Trophoblast cell (in vitro differentiated cells and primary cell): ENCODE results near the gene FRMPD4.

Experiments
- DNase-seq, 2 donors: peaks; one replicate each; pipeline ENCODE4 v3.0.0-alpha.2; 2016
- H2AFZ ChIP-seq: 2 replicates; pipeline ENCODE4 v1.6.1; 2013; ENCODE audit warnings: low read length, moderate library complexity, mild to moderate bottlenecking; ENCODE audit not compliant: insufficient read depth, poor library complexity
- H2AK5ac ChIP-seq: 2 replicates; pipeline ENCODE4 v1.6.1; 2013; ENCODE audit warnings: mild to moderate bottlenecking, low read length
- H2BK120ac ChIP-seq: 2 replicates; pipeline ENCODE4 v1.6.1; 2013; ENCODE audit warnings: low read length, mild to moderate bottlenecking, moderate library complexity; ENCODE audit not compliant: insufficient read depth, poor library complexity
- H2BK12ac ChIP-seq: 2 replicates; pipeline ENCODE4 v1.6.1; 2013; ENCODE audit warnings: mild to moderate bottlenecking, low read length, moderate library complexity
- H2BK5ac ChIP-seq: 2 replicates; pipeline ENCODE4 v1.6.1; 2013; ENCODE audit warnings: low read length, low read depth, moderate library complexity, mild to moderate bottlenecking; ENCODE audit not compliant: poor library complexity
- H3K14ac ChIP-seq: 2 replicates; pipeline ENCODE4 v1.6.1; 2013; ENCODE audit warnings: mild to moderate bottlenecking, low read length
- H3K18ac ChIP-seq: 2 replicates; pipeline ENCODE4 v1.6.1; 2013; ENCODE audit warnings: mild to moderate bottlenecking, low read length
- H3K23ac ChIP-seq: 2 replicates; pipeline ENCODE4 v1.6.1; 2013; ENCODE audit warnings: low read length
- H3K27ac ChIP-seq: 2 replicates; pipeline ENCODE4 v1.5.1; 2013; ENCODE audit warnings: low read depth, mild to moderate bottlenecking, inconsistent platforms, low read length, moderate library complexity
- H3K27me3 ChIP-seq: 2 replicates; pipeline ENCODE4 v1.6.1; 2013; ENCODE audit warnings: inconsistent platforms, mild to moderate bottlenecking, low read length, moderate library complexity; ENCODE audit not compliant: insufficient read depth
- H3K36me3 ChIP-seq, 2 experiments: 1 replicate in 1 of 2; 2 replicates in 1 of 2; pipeline ENCODE4 v1.6.1; 2013; ENCODE audit warnings: low read length in 2 of 2, mild to moderate bottlenecking in 2 of 2, moderate library complexity in 1 of 2; ENCODE audit not compliant: insufficient read depth in 2 of 2, control insufficient read depth in 1 of 2
- H3K4ac ChIP-seq: 2 replicates; pipeline ENCODE4 v1.6.1; 2013; ENCODE audit warnings: low read depth, mild to moderate bottlenecking, low read length, moderate library complexity
- H3K4me1 ChIP-seq, 2 experiments: 1 replicate in 1 of 2; 2 replicates in 1 of 2; pipeline ENCODE4 v1.6.1; 2013; ENCODE audit warnings: low read length in 2 of 2, mild to moderate bottlenecking in 2 of 2, moderate library complexity in 1 of 2; ENCODE audit not compliant: insufficient read depth in 2 of 2, control insufficient read depth in 1 of 2
- H3K4me2 ChIP-seq: 2 replicates; pipeline ENCODE4 v1.6.1; 2013; ENCODE audit warnings: inconsistent platforms, mild to moderate bottlenecking, low read length, moderate library complexity
- H3K4me3 ChIP-seq: 2 replicates; pipeline ENCODE4 v1.5.1; 2013; ENCODE audit warnings: mild to moderate bottlenecking, low read depth, low read length, inconsistent platforms
- H3K79me1 ChIP-seq: one replicate; pipeline ENCODE4 v1.6.1; 2013; ENCODE audit warnings: low read length
- H3K79me2 ChIP-seq: 2 replicates; pipeline ENCODE4 v1.6.1; 2013; ENCODE audit warnings: low read length, mild to moderate bottlenecking; ENCODE audit not compliant: control insufficient read depth, insufficient read depth, poor library complexity
- H3K9ac ChIP-seq: 2 replicates; pipeline ENCODE4 v1.6.1; 2013; ENCODE audit warnings: mild to moderate bottlenecking, low read length
- H3K9me3 ChIP-seq: 2 replicates; pipeline ENCODE4 v1.6.1; 2013; ENCODE audit warnings: low read depth, mild to moderate bottlenecking, control low read depth, inconsistent platforms, low read length; ENCODE audit not compliant: insufficient read depth
- H4K12ac ChIP-seq: 2 replicates; pipeline ENCODE4 v1.6.1; 2013; ENCODE audit warnings: low read depth, mild to moderate bottlenecking, low read length, moderate library complexity
- H4K8ac ChIP-seq: 2 replicates; pipeline ENCODE4 v1.6.1; 2013; ENCODE audit warnings: low read depth, mild to moderate bottlenecking, low read length, moderate library complexity
- H4K91ac ChIP-seq: one replicate; pipeline ENCODE4 v1.6.1; 2013; ENCODE audit warnings: low read depth, mild to moderate bottlenecking, low read length, moderate library complexity
- WGBS: extraction: QIAGEN DNeasy Blood & Tissue Kit; methylation state at CpG from one replicate; pipeline ENCODE4 v1.1.7; 2013; ENCODE audit warnings: missing lambda C conversion rate; ENCODE audit not compliant: insufficient read length, insufficient coverage; ENCODE audit errors: extremely low coverage; 5-methylcytosine and 5-hydroxymethylcytosine counted together

FRMPD4 gene

GRCh38 chrX:12349201-12349600 lies 210.9 kb downstream of the FRMPD4 start:
- Histone ChIP-seq H3K36me3 (no peaks in the 10 kb centered on the region), H3K18ac (no peak overlapping the region), H3K27ac (no peak overlapping the region), H3K9me3 (no peaks in the 10 kb centered on the region), H2BK120ac (no peak overlapping the region), H4K91ac (no peak overlapping the region), H2AK5ac (no peak overlapping the region), H3K79me1 (no peaks in the 10 kb centered on the region), H3K4me2 (no peak overlapping the region), H3K9ac (no peak overlapping the region), H3K79me2 (no peaks in the 10 kb centered on the region), H3K14ac (no peak overlapping the region), H3K23ac (no peak overlapping the region), H3K4ac (no peak overlapping the region), H2AFZ (no peak overlapping the region), H2BK12ac (no peak overlapping the region), H3K27me3 (no peaks in the 10 kb centered on the region), H3K4me3 (no peak overlapping the region), H4K12ac (no peak overlapping the region), H4K8ac (no peak overlapping the region), H2BK5ac (no peak overlapping the region), H3K4me1 (no peaks in the 10 kb centered on the region)
- no CpG with 5 or more reads among the region's 8 CpGs for WGBS
- DNase-seq, result no peak

- no peak overlapping the region for H3K4me2 ChIP-seq
- no peak overlapping the region for H2AK5ac ChIP-seq
- H3K4ac ChIP-seq, result no peak overlapping the region
- no peaks in the 10 kb centered on the region for H3K36me3 ChIP-seq
- H3K14ac ChIP-seq, result no peak overlapping the region
- H4K91ac ChIP-seq, result no peak overlapping the region
- no peaks in the 10 kb centered on the region for H3K9me3 ChIP-seq
- no peak overlapping the region for H3K23ac ChIP-seq
- no peak overlapping the region for H4K8ac ChIP-seq
- no peaks in the 10 kb centered on the region for H3K4me1 ChIP-seq
- H2BK5ac ChIP-seq, result no peak overlapping the region
- H3K27ac ChIP-seq, result no peak overlapping the region
- no peak for DNase-seq
- no peaks in the 10 kb centered on the region for H3K79me1 ChIP-seq
- H3K79me2 ChIP-seq, result no peaks in the 10 kb centered on the region
- no peak overlapping the region for H2AFZ ChIP-seq
- no CpG with 5 or more reads among the region's 5 CpGs for WGBS
- no peak overlapping the region for H3K9ac ChIP-seq
- H4K12ac ChIP-seq, result no peak overlapping the region
- no peak overlapping the region for H3K4me3 ChIP-seq
- H2BK12ac ChIP-seq, result no peak overlapping the region
- no peaks in the 10 kb centered on the region for H3K27me3 ChIP-seq
- H3K18ac ChIP-seq, result no peak overlapping the region
- no peak overlapping the region for H2BK120ac ChIP-seq
Observed at GRCh38 chrX:12352922-12353321, 214.6 kb downstream of the FRMPD4 start.

GRCh38 chrX:12360383-12360782 lies 222.1 kb downstream of the FRMPD4 start:
- Histone ChIP-seq H3K4me3 (no peak overlapping the region), H4K91ac (no peak overlapping the region), H3K79me1 (no peaks in the 10 kb centered on the region), H3K18ac (no peak overlapping the region), H3K4ac (no peak overlapping the region), H3K4me2 (no peak overlapping the region), H3K9ac (no peak overlapping the region), H4K8ac (no peak overlapping the region), H2AK5ac (no peak overlapping the region), H2BK12ac (no peak overlapping the region), H2BK120ac (no peak overlapping the region), H3K36me3 (no peaks in the 10 kb centered on the region), H3K23ac (no peak overlapping the region), H3K4me1 (no peaks in the 10 kb centered on the region), H3K79me2 (no peaks in the 10 kb centered on the region), H2AFZ (no peak overlapping the region), H3K9me3 (no peaks in the 10 kb centered on the region), H3K27me3 (no peaks in the 10 kb centered on the region), H3K27ac (no peak overlapping the region), H3K14ac (no peak overlapping the region), H4K12ac (no peak overlapping the region), H2BK5ac (no peak overlapping the region)
- no CpG with 5 or more reads among the region's 2 CpGs for WGBS
- DNase-seq, result peak in 1 of 2 donors; percentile 64

- Histone ChIP-seq H3K18ac (no peak overlapping the region), H3K79me1 (no peaks in the 10 kb centered on the region), H2BK12ac (no peak overlapping the region), H3K23ac (no peak overlapping the region), H3K4me2 (no peak overlapping the region), H3K27ac (no peak overlapping the region), H2AK5ac (no peak overlapping the region), H2BK120ac (no peak overlapping the region), H3K9ac (no peak overlapping the region), H3K9me3 (no peaks in the 10 kb centered on the region), H2BK5ac (no peak overlapping the region), H4K8ac (no peak overlapping the region), H3K14ac (no peak overlapping the region), H4K12ac (no peak overlapping the region), H3K4ac (no peak overlapping the region), H3K79me2 (no peaks in the 10 kb centered on the region), H3K4me3 (no peak overlapping the region), H3K36me3 (no peaks in the 10 kb centered on the region), H3K27me3 (no peaks in the 10 kb centered on the region), H2AFZ (no peak overlapping the region), H4K91ac (no peak overlapping the region), H3K4me1 (no peaks in the 10 kb centered on the region)
- DNase-seq, result peak in 1 of 2 donors; percentile 15
Observed at GRCh38 chrX:12360986-12361598, 222.8 kb downstream of the FRMPD4 start.
